ENCODE results near the gene ENTREP1. TPM values are rescaled to one million over a fixed set of nuclear protein-coding genes. Genes with fewer than 3 reads are reported as not detected.

The ENTREP1 gene
- total RNA-seq, 1 donor from 2014 or later = 30.1 TPM

- no peak overlapping the region for H3K27ac ChIP-seq
- DNase-seq (no peak), ATAC-seq (no peak)
- H3K9me3 ChIP-seq = no peaks in the 10 kb centered on the region
- intact Hi-C loops (cut with DNase I) = no loop called here
- no peak for TF ChIP-seq CTCF (IDR thresholded peaks at IDR 0.05)
- no peak overlapping the region for H3K4me3 ChIP-seq
- H3K27me3 ChIP-seq (ENCODE audit: low read depth) = no peaks in the 10 kb centered on the region
- peaks cover 6% of the 10 kb centered on the region for H3K4me1 ChIP-seq
- peaks cover 2% of the 10 kb centered on the region for H3K36me3 ChIP-seq
Measured at GRCh38 chr9:69392826-69393225, 67.8 kb downstream of the ENTREP1 start.

- H3K27me3 ChIP-seq (ENCODE audit: low read depth) = no peaks in the 10 kb centered on the region
- H3K4me1 ChIP-seq = peaks cover 6% of the 10 kb centered on the region
- no peak overlapping the region for H3K27ac ChIP-seq
- H3K9me3 ChIP-seq = no peaks in the 10 kb centered on the region
- intact Hi-C loops (cut with DNase I) = no loop called here
- no peak for TF ChIP-seq CTCF (IDR thresholded peaks at IDR 0.05)
- H3K4me3 ChIP-seq = no peak overlapping the region
- DNase-seq (no peak), ATAC-seq (no peak)
- no peaks in the 10 kb centered on the region for H3K36me3 ChIP-seq
Measured at GRCh38 chr9:69393425-69393824, 68.4 kb downstream of the ENTREP1 start.

GRCh38 chr9:69395718-69396117 is 70.7 kb downstream of the ENTREP1 start:
- no peak overlapping the region for H3K27ac ChIP-seq
- DNase-seq = no peak
- intact Hi-C loops (cut with DNase I) = no loop called here
- H3K4me1 ChIP-seq = peaks cover 6% of the 10 kb centered on the region
- ATAC-seq = no peak
- no peaks in the 10 kb centered on the region for H3K36me3 ChIP-seq
- H3K9me3 ChIP-seq = no peaks in the 10 kb centered on the region
- H3K4me3 ChIP-seq = no peak overlapping the region
- TF ChIP-seq CTCF (IDR thresholded peaks at IDR 0.05) = no peak
- H3K27me3 ChIP-seq (ENCODE audit: low read depth) = no peaks in the 10 kb centered on the region

GRCh38 chr9:69396759-69397158 is 71.7 kb downstream of the ENTREP1 start:
- no peak for TF ChIP-seq CTCF (IDR thresholded peaks at IDR 0.05)
- Histone ChIP-seq H3K9me3 (no peaks in the 10 kb centered on the region), H3K4me3 (no peak overlapping the region), H3K36me3 (no peaks in the 10 kb centered on the region), H3K27me3 (ENCODE audit: low read depth) (no peaks in the 10 kb centered on the region), H3K4me1 (peaks cover 1% of the 10 kb centered on the region), H3K27ac (no peak overlapping the region)
- intact Hi-C loops (cut with DNase I) = no loop called here
- DNase-seq (no peak), ATAC-seq (no peak)

- no peaks in the 10 kb centered on the region for H3K9me3 ChIP-seq
- DNase-seq = no peak
- ATAC-seq = no peak
- no peak overlapping the region for H3K27ac ChIP-seq
- H3K36me3 ChIP-seq = no peaks in the 10 kb centered on the region
- no peaks in the 10 kb centered on the region for H3K27me3 ChIP-seq (ENCODE audit: low read depth)
- intact Hi-C loops (cut with DNase I) = no loop called here
- TF ChIP-seq CTCF (IDR thresholded peaks at IDR 0.05) = no peak
- no peak overlapping the region for H3K4me3 ChIP-seq
- H3K4me1 ChIP-seq = no peaks in the 10 kb centered on the region
Measured at GRCh38 chr9:69397384-69398214, 72.6 kb downstream of the ENTREP1 start.
